ENCODE measurements around the gene FOXP3.
"Not testable (repeated sequence)": the region's sequence is repeated elsewhere in the genome, so short reads cannot be mapped to it uniquely, and the experiment has no call there.

Gene FOXP3

GRCh38 chrX:49300703-49301102 lies 36.2 kb upstream of the FOXP3 start:
- DNase-seq (ENCODE audit: low read depth): no peak
- no peak overlapping the region for H3K4me3 ChIP-seq (ENCODE audit: control insufficient read depth, low read depth, low read length)
- no peak for TF ChIP-seq CTCF (IDR thresholded peaks at IDR 0.05; ENCODE audit: control insufficient read depth, insufficient read depth, low read depth, low read length, missing control alignments)

GRCh38 chrX:49299293-49299692 lies 34.8 kb upstream of the FOXP3 start:
- not testable (repeated sequence) for H3K4me3 ChIP-seq (ENCODE audit: control insufficient read depth, low read depth, low read length); DNase-seq (ENCODE audit: low read depth)

GRCh38 chrX:49292400-49293362 lies 28.2 kb upstream of the FOXP3 start:
- DNase-seq (ENCODE audit: low read depth): no peak
- TF ChIP-seq CTCF (IDR thresholded peaks at IDR 0.05; ENCODE audit: control insufficient read depth, insufficient read depth, low read depth, low read length, missing control alignments): no peak

GRCh38 chrX:49291615-49292337 lies 27.3 kb upstream of the FOXP3 start:
- peak; percentile 83 for TF ChIP-seq CTCF (IDR thresholded peaks at IDR 0.05; ENCODE audit: control insufficient read depth, insufficient read depth, low read depth, low read length, missing control alignments)
- DNase-seq (ENCODE audit: low read depth): no peak
- H3K4me3 ChIP-seq (ENCODE audit: control insufficient read depth, low read depth, low read length): no peak overlapping the region

More at GRCh38 chrX:49292400-49293362, 28.2 kb upstream of the FOXP3 start:
- H3K4me3 ChIP-seq (ENCODE audit: control insufficient read depth, low read depth, low read length): no peak overlapping the region

- no peak for TF ChIP-seq CTCF (IDR thresholded peaks at IDR 0.05; ENCODE audit: control insufficient read depth, insufficient read depth, low read depth, low read length, missing control alignments)
- H3K4me3 ChIP-seq (ENCODE audit: control insufficient read depth, low read depth, low read length): no peak overlapping the region
- no peak for DNase-seq (ENCODE audit: low read depth)
These were observed 25.7 kb upstream of the FOXP3 start for GRCh38 chrX:49290215-49290614.

GRCh38 chrX:49287665-49288064 lies 23.2 kb upstream of the FOXP3 start:
- no peak for DNase-seq (ENCODE audit: low read depth)
- TF ChIP-seq CTCF (IDR thresholded peaks at IDR 0.05; ENCODE audit: control insufficient read depth, insufficient read depth, low read depth, low read length, missing control alignments): no peak
- H3K4me3 ChIP-seq (ENCODE audit: control insufficient read depth, low read depth, low read length): no peak overlapping the region

- no peak for DNase-seq (ENCODE audit: low read depth)
- H3K4me3 ChIP-seq (ENCODE audit: control insufficient read depth, low read depth, low read length): no peak overlapping the region
- no peak for TF ChIP-seq CTCF (IDR thresholded peaks at IDR 0.05; ENCODE audit: control insufficient read depth, insufficient read depth, low read depth, low read length, missing control alignments)
These were observed 22.1 kb upstream of the FOXP3 start for GRCh38 chrX:49286581-49286980.

Measured in AG09309 (cell line).